Stimulated activated CD8-positive, alpha-beta memory T cell treated with anti-CD3 and anti-CD28 coated beads, Interleukin-15, amount 100 ng/mL, for 24 hours (primary cell): ENCODE measurements around the gene BIRC5.
A peak's percentile ranks its signal among the peaks of the same experiment; 100 is the strongest.
"Not testable (repeated sequence)": the region's sequence is repeated elsewhere in the genome, so short reads cannot be mapped to it uniquely, and the experiment has no call there.

Source experiments
- DNase-seq: peaks from one replicate; pipeline ENCODE4 v3.0.0-alpha.2; 2020; ENCODE audit warnings: low read depth

The BIRC5 gene

DNA sequence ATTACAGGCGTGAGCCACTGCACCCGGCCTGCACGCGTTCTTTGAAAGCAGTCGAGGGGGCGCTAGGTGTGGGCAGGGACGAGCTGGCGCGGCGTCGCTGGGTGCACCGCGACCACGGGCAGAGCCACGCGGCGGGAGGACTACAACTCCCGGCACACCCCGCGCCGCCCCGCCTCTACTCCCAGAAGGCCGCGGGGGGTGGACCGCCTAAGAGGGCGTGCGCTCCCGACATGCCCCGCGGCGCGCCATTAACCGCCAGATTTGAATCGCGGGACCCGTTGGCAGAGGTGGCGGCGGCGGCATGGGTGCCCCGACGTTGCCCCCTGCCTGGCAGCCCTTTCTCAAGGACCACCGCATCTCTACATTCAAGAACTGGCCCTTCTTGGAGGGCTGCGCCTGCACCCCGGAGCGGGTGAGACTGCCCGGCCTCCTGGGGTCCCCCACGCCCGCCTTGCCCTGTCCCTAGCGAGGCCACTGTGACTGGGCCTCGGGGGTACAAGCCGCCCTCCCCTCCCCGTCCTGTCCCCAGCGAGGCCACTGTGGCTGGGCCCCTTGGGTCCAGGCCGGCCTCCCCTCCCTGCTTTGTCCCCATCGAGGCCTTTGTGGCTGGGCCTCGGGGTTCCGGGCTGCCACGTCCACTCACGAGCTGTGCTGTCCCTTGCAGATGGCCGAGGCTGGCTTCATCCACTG is at the start of gene BIRC5:
BIRC5 (plus strand) TSS at position 238 of the 690 bp plus-strand sequence; CDS start at position 302, 64 bp downstream.
- DNase-seq = peak; percentile 83

DNA sequence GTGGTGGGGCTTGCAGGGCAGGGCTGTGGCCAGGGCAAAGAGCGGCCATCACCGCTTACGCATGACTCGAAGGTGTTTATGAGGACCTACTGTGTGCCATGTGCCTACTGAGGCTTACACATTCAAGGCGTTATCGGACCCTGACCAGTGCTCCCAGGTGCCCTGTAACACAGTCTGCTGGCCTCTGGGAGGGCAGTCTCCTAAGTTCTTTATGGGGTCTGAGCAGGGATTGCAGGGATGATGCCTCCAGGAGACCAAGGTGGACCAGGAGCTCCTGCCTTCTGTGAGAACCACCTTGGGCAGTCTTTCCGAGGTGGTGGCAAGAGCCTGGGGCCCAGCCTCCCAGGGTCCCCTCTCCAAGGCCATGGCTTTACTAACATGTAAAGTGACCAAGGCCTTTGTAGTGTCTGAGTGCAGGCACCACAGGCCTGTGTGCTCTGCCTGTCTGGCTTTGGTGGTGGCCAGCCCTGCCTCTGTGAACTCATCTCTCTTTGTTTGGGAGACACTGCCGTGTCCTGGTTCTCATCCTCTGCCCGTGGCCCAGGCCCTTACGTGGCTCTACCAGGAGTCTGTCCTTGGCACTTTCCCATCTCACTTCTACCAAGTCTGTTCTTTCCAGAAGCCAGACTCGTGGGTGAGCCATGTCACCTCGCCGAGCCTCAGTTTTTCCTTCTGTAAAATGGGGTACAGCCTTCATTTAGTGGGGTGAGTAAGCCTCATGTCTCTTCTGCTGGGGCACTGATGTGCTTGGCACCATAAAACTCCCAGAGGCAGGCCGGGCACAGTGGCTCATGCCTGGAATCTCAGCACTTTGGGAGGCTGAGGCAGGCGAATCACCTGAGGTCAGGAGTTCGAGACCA is 49.1 kb upstream of the BIRC5 start:
- no peak for DNase-seq

DNA sequence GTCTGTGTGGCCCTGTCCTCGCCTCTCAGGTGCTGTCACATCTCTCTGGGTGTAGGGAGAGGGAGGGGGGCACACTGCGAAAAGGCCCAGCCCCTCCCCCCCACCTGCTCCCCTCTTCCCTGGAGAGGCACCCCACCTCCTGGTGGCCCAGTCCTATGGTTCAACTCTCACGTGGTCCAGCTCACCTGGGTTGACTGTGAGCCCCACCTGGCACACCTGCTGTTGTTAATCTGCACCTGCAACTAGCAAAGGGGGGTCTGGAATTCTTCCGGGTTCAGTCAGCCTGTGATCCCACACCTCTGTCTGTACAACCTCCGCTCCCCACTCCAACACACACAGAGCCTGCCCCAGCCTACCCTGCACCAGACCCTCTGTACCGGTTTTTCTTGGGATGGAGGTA is 47.6 kb upstream of the BIRC5 start:
- no peak for DNase-seq

DNA sequence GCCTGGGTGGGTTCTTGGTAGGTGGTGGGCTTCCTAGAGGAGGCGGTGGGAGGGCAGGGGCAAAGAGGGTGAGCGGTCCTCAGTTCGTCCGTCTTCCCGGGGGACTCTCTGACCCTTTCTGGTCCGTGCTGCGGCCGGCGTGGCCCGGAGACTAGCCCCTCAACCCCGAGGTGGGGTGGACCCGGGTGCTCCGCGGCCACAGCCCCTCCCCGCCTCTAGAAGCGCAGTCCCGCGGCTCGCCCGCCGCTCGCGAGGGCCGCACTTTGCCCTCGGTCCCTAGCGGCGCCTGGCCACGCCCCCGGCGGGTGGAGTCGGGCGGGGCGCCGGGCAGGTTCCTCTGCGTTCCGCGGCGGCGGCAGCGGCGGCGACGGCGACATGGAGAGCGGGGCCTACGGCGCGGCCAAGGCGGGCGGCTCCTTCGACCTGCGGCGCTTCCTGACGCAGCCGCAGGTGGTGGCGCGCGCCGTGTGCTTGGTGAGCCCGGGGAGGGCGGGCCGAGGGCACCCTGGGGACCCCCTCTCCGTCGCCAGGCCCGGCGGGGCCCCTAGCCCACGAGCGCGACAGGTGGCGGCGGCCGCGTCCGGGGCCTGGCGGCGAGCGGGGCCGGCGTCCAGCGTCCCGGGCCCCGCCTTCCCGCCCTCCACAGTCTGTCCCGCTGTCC is 45.7 kb upstream of the BIRC5 start, which contains the start of gene SYNGR2:
SYNGR2 (plus strand) TSS at position 340 of the 661 bp plus-strand sequence; CDS start at position 376, 36 bp downstream.
- peak; percentile 75 for DNase-seq

DNA sequence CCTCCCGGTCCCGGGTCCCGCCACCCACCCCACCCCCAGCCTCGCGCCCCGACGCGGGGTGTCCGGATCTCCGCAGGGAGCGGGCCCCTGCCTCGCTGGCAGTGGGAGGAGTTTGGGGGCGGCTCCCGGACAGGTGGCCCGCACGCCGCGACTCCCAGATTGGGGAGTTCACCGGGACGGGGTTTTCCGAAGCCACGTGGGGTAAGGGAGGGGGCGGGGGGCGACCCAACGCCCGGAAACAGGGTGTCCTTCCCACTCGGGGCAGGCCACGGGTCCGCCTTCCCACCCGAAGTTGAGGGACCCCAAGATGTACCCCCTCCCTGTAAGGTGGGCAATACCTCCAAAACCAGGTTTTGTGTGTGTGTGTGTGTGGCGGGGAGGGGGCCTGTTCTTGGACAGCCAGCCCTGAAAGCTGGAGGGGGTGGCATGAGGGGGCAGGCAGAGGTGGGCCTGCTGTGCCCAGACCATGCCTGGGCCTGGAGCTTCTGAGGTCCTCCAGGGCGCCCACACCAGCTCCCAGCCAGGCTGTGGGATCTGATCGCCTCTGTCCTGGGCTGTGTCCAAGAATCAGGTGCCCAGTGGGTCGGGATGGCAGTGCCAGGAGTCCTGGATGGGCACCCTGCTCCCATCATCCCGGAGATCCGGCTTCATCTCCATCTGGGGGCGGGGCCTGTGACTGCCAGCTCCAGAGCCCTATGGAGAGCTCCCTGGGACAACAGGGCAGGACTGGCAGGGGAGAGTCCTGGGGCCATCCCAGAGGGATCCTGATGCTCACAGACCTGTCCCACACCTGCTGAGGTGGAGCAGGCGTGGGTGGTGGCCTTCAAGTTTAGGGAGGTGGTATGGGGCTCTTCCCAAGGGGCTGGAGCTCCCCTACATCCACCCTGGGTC is 44.9 kb upstream of the BIRC5 start:
- DNase-seq = no peak

DNA sequence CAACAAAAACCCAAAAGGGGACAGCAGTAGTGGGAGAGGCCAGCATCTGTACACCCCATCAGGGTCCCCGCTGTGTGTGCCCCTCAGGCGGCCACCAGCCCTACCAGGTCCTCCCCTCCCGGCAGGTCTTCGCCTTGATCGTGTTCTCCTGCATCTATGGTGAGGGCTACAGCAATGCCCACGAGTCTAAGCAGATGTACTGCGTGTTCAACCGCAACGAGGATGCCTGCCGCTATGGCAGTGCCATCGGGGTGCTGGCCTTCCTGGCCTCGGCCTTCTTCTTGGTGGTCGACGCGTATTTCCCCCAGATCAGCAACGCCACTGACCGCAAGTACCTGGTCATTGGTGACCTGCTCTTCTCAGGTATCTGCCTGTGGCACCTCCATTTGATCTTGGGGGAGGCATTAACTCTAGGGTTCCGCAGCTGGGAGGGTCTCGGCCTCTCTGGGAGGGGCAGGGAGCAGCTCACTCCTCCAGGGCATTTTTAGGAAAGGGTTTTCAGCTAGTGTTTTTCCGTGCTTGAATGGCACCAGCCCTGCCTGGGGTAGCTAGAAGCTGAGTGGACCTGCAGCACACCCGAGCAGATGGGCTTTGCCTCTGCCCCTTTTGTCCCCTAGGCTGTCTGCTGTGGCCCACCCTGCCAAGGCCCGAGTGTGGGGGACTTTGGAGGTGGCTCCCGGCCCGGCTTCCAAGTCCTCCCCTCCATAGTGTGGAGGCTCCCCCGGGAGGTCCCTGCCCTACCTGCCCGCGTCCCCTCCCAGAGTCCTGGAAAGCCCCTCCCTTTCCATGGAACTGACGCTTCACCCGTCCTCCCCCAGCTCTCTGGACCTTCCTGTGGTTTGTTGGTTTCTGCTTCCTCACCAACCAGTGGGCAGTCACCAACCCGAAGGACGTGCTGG is 43.1 kb upstream of the BIRC5 start:
- no peak for DNase-seq

DNA sequence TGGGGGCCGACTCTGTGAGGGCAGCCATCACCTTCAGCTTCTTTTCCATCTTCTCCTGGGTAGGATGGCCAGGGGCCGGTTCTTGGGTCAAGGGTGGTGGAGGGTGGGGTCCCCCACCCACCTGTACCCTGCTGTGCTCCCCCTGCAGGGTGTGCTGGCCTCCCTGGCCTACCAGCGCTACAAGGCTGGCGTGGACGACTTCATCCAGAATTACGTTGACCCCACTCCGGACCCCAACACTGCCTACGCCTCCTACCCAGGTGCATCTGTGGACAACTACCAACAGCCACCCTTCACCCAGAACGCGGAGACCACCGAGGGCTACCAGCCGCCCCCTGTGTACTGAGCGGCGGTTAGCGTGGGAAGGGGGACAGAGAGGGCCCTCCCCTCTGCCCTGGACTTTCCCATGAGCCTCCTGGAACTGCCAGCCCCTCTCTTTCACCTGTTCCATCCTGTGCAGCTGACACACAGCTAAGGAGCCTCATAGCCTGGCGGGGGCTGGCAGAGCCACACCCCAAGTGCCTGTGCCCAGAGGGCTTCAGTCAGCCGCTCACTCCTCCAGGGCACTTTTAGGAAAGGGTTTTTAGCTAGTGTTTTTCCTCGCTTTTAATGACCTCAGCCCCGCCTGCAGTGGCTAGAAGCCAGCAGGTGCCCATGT is 42.3 kb upstream of the BIRC5 start:
- DNase-seq = not testable (repeated sequence)

DNA sequence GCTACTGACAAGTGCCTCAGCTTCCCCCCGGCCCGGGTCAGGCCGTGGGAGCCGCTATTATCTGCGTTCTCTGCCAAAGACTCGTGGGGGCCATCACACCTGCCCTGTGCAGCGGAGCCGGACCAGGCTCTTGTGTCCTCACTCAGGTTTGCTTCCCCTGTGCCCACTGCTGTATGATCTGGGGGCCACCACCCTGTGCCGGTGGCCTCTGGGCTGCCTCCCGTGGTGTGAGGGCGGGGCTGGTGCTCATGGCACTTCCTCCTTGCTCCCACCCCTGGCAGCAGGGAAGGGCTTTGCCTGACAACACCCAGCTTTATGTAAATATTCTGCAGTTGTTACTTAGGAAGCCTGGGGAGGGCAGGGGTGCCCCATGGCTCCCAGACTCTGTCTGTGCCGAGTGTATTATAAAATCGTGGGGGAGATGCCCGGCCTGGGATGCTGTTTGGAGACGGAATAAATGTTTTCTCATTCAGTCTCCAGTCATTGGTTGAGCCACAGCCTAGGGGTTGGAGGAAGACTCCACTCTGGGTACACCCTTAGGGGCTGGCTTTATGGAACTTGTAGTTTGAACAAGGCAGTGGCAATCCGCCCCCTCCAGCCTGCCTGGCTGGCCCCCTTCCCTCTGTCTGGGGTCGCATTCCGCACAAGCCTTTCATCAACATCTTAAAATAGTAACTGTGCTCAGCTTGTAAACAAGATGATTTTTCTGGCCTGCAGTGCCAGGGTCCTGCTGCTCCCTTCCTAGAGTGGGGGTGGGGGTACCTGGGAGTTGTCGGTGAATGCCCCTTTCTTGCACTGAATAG is 41.6 kb upstream of the BIRC5 start:
- no peak for DNase-seq

DNA sequence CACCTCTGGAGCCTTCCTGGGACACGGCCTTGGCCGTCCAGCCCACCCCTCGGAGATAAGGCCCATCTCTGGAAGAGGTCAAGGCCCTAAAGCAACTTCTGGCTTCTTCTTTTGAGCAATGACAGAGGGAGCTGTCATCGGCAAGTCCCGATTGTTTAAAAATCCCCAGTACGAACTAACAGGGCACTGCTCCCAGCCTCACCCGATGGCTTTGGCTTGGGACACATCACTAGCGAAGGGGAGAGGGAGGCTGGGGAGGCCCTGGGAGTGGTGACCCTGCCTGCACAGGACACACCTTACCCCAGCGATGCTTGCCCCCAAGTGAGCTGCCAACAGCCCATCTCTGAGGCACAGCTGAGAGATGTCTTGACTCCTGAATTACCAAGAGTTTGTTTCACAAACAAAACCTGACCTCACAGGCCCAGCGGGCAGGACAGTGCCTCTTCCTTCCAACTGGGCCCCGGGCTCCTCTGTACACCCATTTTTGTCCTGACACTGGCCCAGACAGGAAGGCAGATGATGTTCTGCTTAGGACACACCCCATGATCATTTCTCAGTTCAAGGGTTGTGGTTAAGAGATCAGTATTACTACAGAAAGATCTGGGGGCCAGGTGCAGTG is 40.8 kb upstream of the BIRC5 start:
- DNase-seq = no peak

DNA sequence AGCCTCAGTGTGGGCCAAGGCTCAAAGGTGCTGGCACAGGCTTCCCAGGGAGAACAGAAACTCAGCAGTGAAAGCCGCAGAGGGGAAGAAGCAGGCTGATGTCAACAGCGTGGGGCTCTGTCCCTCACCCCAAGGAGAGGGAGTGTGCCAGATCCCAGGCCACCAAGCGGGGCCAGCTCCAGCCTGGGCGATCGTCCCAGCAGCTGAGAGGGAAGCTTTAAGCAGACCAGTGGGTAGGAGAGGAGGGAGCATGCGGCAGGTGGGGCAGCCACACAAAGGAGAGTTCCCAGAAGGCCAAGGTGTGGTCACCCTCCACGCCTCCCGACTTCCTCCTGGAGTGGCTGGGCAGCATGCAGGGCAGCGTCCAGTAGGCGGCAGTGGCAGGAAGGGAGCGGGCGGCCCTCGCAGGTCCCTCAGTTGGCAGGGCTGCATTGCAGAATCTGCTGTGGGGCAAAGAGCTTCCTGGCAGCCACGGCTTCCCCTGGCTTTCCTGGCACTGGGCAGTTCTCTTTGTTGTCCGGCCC is 39.6 kb upstream of the BIRC5 start:
- no peak for DNase-seq

DNA sequence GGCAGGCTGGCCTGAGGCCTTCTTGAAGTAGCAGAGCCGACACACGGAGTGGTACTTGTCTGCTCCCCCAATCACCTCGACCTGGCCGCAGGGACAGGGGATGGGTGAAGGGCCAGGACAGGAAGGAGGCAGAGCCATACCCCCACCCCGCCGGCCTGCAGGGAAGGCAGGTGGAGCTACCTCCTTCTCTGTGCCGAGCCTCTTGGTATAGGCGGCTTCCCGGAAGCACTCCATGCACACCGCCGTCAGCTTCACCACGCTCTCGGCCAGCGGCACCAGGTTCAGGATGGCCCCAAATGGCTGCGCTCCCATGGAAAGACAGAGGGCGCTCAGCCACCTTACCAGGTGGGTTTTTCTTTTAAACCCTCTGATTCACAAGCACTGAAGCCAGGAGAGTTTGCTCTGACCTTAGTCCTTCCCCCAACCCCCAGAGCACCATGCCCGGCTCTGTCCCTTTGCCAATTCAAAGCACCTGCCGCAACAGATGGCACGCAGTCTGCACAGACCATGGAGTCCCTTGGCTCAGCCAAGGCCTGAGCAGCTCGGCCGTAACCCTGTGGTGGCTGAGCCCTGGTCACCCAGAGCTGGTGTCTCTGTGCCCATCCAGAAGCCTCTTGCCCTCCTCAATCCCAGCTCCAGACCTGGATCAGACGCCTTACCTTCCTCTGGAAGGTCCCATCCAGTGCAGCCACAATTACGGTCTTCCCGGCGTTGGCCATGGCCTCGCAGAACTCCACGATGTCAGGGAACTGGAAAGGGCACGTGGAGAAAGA is 39.0 kb upstream of the BIRC5 start:
- DNase-seq = no peak

DNA sequence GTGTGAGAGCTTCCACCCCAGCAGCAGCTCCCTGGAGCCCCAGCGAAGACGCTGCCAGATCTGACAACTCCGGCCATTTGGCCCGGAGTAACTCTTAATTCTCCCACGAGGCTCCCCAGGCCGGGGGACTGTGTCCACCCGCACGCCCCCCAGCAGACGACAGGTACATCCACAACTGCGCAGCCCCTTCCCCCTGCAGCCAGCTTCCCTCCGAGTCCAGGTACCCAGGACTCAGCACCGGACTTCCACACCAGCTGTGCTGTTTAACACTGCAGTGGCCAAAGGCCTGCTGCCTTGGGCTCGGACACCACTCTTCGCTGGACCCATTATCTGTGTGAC is 38.4 kb upstream of the BIRC5 start:
- DNase-seq = no peak

DNA sequence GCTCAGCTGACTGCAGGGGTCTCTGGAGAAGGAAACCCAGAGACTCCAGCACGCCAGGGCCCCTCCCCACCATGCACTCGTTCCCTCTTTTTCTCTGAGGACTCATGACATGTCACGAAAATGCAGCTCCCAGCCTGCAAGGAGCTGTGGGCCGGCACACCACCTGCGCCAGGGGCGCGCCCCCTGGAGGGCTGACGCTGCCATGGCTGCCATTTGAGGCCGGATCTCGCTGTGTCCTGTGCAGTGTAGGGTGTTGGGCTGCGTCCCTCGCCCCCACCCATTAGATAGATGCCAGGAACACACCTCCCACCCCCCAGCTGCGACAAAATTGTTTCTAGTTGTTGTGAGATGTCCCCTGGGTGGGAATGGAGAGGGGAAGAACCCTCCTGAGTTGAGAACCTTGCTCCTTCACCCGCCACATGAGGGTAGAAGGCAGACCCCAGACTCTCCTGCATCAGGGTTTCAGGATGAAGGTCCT is 37.5 kb upstream of the BIRC5 start:
- DNase-seq = peak; percentile 53

DNA sequence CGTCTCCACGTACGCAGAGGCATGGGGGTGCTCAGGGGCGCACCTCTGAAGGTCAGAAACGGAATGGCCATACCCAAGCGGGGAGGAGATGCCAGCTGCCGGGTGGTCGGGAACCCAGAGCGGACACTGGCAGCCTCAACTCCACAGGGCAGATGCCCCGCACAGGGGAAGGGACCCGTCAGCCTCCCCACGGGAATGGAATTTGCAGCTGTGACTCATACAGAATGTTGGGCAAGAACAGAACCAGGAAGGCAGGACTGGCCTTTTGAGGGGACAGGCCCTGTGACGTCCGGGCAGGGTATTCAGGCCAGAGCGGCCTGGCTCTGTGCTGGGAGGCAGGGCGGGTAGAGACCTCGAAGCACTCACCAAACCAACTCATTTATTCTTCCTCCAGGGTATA is 34.7 kb upstream of the BIRC5 start:
- no peak for DNase-seq

DNA sequence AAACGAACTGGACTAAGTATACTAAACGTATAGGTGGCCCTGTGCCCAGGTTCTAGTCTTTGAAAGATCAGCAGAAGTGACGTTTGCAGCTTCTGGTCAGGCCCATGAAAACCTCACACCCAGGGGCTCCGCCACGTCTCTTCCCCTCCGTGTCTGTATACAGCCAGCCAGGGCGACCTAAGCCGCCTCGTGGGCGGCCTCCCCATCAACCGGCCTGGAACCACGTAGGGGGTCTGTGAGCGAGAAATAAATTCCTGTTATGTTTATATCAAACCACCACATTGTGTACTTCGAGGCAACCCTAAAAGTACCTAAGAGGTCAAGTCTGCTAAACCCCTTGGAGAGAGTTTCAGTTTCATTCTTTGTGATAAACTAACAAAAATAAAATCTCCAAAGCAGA is 34.0 kb upstream of the BIRC5 start:
- no peak for DNase-seq

DNA sequence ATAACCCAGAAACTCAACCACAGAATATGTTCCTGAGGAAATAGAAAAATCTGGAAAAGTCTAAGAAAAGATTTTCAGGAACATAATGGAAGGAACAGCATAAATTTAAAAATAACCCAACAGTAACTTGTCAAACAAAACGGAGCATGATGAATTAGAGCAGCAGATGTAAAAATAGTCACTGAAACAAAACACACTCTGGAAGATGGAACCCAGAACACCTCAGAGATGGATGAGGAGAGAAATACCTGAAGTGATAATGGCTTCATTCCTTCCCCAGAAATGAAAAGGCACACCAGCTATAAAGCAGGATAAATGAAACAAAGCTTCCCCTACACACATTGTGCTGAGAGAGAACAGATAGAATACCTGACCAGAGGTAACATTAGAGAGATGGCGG is 33.5 kb upstream of the BIRC5 start:
- DNase-seq = no peak

DNA sequence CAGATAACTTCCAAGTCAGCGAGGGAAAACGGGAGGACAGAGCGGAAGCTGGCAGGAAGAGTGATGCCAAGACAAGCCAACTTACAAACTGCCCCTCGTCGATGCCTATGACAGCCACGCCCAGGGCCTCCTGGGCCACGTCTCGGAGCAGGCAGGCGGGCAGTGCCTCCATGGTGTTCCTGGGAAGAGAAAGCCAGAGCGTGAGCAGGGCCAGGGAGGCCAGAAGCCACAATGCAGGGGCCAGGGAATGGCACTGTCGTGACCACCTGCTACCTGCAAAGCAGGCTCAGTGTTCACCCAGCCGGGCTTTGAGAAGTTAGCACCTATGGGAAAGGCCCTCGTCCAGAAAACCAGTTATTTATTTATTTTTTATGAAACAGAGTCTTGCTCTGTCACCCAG is 31.5 kb upstream of the BIRC5 start:
- DNase-seq = no peak

DNA sequence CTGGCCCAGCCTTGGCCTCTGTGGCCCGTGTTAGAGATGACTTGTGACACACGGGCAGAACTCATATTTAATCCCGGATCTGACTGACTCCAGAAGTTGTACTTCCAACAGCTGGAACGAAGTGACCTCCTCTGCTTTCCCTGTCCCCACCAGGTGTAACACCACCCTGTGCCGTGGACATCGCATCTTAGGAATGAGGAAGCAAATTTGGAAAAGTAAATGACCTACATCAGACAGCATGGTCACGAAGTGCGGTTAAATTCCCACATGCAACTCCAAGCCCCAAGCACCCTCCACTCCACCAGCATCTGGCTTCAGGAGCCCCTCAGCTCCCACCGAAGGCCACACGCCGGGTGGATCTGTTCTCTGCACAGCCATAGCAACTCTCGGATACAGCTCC is 30.1 kb upstream of the BIRC5 start:
- no peak for DNase-seq
